Right ventricle myocardium superior (tissue), 1 donor: ENCODE results near the gene BIRC3. TPM values are rescaled to one million over a fixed set of nuclear protein-coding genes. Genes with fewer than 3 reads are reported as not detected.
"Not testable (repeated sequence)": the region's sequence is repeated elsewhere in the genome, so short reads cannot be mapped to it uniquely, and the experiment has no call there.

Source experiments
- ATAC-seq: fragments of 200-7000 bp; cut with Tn5 transposase; one replicate; pipeline ENCODE4 v1.9.1; 2020; ENCODE audit warnings: mild to moderate bottlenecking; ENCODE audit not compliant: poor library complexity
- DNase-seq: peaks from one replicate; pipeline ENCODE4 v3.0.0-alpha.2; 2020
- intact Hi-C: fragments of 100-400 bp; cut with DNase I; formaldehyde crosslinking; loops from one replicate; pipeline ENCODE4 v1.11.2; 2022
- total RNA-seq: library from RNA; stranded (reverse); fragmentation: NEBNext Ultra II Directional; extraction: Animal tissue kit (Norgen Biotek cat#: 25700); gene quantifications from one replicate; pipeline ENCODE4 v1.2.1, GENCODE V29; 2021
- donor health status: DM: no; HTN: yes; CAD: no; lungs with severe emphysema.

BIRC3 gene
- total RNA-seq, 1 donor from 2014 or later: 10.5 TPM

DNA sequence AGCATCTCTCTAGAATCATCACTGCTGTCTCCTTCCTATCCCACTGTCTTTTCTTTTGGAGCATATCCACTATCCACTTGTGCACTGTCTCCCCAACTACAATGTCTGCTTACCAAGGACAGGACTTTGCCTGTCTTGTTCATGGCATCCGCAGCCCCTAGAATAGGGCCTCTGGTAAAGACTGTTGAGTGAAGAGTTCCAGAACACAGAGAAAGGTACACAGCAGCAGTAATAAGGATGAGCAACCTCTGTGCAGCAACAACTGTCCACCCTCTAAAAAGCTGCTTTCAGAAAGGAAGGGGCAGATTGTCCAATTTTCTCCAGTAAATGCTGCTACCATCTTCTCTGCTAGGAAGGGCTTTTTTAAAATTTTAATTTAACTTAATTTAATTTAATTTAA is 25.5 kb upstream of the BIRC3 start:
- ATAC-seq: no peak
- intact Hi-C loops: no loop called here
- DNase-seq: no peak

DNA sequence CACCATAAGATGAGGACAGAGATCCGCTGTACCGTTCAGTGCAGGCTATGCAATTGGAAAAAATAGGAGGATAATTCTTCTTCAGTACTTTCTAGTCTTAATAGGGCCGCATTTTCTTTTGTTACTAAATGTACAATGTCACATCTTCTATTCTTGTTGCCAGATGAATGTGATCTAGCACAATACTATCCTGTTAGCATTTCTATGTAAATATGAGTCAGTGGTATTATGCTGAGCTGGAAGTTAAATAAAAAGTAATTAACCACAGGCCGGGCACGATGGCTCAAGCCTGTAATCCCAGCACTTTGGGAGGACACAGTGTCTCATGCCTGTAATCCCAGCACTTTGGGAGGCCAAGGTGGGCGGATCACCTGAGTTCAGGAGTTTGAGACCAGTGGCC is 24.4 kb upstream of the BIRC3 start:
- intact Hi-C loops: no loop called here
- no peak for ATAC-seq

DNA sequence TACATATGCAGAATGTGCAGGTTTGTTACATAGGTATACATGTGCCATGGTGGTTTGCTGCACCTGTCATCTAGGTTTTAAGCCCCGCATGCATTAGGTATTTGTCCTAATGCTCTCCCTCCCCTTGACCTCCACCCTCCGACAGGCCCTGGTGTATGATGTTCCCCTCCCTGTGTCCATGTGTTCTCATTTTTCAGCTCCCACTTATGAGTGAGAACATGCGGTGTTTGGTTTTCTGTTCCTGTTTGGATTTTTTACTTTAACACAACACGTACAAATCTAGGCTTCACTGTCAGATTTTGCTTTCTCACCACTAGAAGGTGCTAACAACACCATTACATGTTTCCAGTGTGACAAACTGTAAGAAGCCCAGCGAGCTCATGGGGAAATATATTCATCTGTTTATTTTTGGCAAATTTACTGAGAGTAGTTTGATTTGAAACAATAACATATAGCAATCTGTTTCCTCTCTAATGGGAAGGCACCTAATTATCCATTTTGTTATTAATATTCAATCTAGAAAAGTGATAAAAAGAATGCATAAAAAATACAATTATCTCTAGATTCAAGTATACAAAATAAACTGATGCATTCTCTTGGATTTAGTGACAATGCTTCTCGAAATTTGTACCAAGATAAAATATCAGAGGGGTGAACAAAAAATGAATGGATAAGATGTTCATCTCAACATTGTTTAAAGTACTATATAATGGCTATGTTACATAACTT is 23.2 kb upstream of the BIRC3 start:
- intact Hi-C loops: no loop called here
- peak; percentile 81 for ATAC-seq

More for the DNA sequence above, 24.4 kb upstream of the BIRC3 start:
- no peak for DNase-seq

DNA sequence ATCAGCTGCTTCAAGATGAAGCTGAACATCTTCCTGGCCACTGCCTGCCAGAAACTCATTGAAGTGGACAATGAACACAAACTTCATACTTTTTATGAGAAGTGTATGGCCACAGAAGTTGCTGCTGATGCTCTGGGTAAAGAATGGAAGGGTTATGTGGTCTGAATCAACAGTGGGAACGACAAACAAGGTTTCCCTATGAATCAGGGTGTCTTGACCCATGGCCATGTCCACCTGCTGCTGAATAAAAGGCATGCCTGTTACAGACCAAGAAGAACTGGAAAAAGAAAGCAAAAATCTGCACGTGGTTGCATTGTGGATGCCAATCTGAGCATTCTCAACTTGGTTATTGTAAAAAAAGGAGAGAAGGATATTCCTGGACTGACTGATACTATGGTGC is 22.2 kb upstream of the BIRC3 start:
- no peak for DNase-seq
- intact Hi-C loops: no loop called here
- ATAC-seq: no peak

More for the DNA sequence above, 23.2 kb upstream of the BIRC3 start:
- no peak for DNase-seq

DNA sequence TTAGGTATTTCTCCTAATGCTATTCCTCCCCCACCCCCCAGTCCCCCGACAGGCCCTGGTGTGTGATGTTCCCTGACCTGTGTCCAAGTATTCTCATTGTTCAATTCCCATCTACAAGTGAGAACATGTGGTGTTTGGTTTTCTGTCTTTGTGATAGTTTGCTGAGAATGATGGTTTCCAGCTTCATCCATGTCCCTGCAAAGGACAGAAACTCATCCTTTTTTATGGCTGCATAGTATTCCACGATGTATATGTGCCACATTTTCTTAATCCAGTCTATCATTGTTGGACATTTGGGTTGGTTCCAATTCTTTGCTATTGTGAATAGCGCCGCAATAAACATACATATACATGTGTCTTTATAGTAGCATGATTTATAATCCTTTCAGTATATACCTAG is 20.5 kb upstream of the BIRC3 start:
- ATAC-seq, DNase-seq, intact Hi-C loops: not testable (repeated sequence)

DNA sequence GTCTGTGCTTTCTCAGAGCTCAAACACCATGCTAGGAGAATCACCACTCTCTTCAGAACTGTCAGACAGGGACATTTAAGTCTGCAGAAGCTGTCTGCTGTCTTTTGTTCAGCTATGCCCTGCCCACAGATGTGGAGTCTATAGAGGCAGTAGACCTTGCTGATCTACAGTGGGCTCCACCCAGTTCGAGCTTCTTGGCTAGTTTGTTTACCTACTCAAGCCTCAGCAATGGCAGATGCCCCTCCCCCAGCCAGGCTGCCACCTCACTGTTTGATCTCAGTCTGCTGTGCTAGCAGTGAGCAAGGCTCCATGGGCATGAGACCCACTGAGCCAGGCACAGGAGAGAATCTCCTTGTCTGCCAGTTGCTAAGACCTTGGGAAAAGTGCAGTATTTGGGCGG is 16.4 kb upstream of the BIRC3 start:
- DNase-seq, ATAC-seq, intact Hi-C loops: not testable (repeated sequence)

DNA sequence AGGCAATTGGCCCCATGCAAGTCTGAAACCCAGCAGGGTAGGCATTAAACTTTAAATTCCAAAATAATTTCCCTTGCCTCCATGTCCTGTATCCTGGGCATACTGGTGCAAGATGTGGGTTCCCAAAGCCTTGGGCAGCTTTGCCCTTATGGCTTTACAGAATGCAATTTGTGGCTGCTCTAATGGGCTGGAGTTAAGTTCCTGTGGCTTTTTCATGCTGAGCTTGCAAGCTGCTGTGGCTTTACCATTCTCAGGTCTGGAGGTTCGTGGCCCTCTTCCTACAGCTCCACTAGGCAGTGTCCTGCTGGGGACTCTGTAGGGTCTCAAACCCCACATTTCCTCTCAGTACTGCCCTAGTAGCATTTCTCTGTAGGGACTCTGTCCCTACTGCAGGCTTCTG is 15.0 kb upstream of the BIRC3 start:
- DNase-seq (no peak), ATAC-seq (no peak)
- intact Hi-C loops: no loop called here

DNA sequence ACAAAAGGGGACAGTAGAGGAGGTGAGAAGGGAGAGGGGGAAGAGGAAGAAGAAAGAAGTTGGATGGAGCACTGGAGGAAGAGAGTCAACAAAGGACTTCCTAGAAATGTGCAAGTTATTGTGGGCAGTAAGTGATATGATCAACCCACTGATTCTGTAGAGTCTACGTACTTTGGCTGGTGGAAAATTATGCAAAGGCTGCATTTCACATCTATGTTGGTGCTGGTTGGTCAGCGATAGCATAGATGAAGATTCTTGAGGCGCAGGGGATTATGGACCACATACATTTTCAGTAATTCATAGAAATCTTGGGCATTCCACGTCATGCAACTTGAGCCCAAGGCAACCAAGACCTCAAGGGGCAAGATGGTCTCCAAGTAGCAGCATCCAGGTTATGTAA is 12.6 kb upstream of the BIRC3 start:
- ATAC-seq: no peak

DNA sequence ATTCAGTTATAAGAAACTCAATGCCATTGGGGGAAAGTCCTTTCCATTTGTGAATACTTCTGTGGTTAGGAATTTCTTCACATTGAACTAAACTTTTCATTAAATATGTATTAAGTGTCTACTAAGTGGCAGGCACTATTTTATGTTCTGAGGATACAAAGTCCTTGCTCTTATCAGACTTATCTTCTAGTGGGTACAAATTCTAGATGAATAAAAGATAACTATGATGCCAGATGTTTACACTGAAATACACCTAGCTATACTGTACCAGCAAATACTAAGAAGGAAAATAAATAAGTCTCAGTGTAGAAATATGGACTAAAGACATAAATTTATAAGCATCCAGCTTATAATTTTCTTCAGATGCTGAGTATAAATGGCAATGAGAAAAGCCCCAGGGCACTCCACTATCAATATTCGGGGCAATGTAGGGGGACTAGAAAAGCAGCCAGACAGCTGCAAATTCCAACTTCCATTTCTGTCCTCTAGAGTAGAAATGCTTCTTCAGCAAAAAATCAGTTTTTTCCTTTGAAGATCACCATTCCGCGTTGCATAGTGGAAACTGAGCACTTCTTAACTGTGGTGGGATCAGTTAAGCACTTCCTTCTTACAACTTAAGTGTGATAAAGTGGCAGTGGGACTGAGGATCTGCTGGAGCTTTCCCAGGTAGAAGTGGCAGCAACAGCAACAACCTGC is 11.8 kb upstream of the BIRC3 start:
- no peak for DNase-seq
- intact Hi-C loops: no loop called here
- no peak for ATAC-seq

More for the DNA sequence above, 12.6 kb upstream of the BIRC3 start:
- intact Hi-C loops: no loop called here
- no peak for DNase-seq

DNA sequence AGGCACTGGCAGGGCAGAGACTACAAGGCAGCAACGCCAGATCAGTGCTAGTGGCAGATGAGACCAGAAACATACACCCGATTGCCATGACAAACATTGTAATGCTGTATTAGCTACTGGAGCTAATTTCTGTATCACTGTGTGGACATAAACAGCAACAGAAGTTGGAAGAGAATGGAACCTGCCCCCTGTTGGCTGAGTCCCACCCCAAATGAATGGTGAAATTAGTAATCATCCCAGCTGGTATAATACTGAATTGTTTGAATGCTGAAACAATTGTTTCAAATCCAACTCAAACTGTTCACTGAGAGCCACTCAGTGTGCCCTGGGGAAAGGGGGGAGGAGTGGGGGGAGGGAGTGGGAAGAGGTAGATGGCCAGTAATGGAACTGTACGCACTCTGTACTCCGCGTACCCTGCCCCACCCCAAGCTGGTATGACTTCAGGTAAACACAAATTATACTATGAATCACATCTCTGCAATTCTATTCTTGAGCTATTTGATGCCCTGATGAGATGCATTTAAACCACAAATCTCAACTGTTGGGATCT is 11.2 kb upstream of the BIRC3 start:
- peak; percentile 27 for ATAC-seq
- DNase-seq: no peak
- intact Hi-C loops: no loop called here

DNA sequence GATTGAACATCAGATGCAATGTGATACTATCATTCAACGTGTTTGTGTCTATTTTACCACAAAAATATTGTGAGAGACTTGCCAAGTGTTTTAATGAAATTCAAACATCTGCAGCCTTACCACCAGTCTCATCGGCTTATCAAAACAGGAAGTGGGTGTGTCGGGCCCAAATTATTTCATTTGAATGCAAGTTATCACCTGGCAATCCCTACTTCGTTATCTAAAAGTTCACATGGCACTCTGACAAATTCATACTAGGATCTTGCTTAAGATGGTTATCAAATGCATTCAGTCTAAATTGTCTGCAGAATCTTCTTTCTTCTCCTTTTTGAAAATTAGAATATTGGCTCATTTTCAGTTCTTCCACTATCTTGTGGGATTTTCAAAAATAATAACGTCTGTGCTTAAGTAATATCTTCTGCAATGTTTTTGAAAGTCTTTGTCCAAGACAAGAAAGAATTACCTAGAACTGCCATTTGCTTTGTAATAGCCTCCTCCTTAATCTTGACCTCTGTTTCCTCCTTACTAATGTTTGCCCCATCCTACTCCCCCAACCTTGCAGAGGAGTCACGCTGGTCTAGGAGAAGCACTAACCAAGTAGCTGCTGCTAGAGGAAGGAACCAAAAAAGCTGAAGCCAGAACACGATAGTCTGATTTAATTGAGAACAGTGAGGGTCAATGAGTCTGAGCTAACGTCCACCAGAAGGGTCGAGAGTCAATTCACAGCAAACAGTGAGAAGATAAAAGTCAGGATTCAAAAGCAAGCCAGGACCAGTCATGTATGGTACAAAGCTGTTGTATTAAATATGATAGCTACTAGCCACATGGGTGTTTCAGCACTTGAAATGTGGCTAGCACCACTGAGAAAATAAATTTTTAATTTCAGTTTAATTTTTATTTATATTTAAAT is 10.2 kb upstream of the BIRC3 start:
- no peak for ATAC-seq
- intact Hi-C loops: no loop called here
- no peak for DNase-seq

DNA sequence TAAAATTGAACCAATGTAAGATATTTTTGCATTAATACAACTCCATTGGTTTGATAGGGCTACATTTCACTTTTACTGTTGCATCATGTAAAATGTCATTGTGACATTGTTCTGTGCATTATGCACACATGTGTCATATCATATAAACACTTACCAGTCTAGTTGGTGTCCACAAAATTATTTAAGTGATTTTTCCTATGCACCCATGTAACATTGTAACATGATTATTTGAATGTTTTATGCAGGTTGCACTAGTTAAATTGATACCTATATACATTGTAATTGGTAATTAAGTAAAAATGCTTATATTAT is 9.6 kb upstream of the BIRC3 start:
- intact Hi-C loops: no loop called here
- DNase-seq: no peak
- ATAC-seq: no peak

DNA sequence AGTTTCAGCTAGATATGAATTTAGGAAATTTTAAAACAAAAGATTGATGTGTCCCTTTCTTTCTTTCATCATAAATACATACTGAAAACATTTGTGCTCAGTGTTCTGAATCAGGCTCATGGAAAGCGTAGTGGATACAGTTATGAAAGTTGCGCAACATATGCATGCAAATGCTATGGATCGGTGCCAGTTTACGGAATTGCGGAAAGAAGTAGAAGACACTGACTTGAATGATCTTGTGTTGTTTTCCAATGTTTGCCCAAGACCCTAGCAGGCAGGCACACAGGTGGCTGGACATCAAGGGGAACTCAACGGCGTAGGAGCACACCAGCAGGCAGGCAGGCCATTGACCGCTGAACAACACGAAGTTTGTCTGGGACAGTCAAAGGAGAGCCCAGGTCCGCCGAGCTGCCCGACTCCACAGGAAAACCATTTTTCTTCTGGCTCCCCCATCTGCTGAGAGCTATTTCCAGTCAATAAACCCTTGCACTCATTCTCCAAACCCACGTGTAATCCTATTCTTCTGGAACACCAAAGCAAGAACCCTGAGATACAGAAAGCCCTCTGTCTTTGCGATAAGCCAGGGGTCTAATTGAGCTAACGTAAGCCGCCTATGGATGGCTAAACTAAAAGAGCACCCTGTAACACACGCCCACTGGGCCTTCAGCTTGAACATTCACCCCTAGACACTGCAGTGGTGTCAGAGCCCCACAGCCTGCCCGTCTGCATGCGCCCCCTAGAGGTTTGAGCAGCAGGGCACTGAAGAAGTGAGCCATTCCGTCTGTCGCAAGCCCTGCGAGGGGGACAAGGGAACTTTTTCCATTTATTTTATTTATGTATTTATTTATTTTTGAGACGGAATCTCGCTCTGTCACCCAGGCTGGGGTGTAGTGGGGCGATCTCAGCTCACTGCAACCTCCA is 7.4 kb upstream of the BIRC3 start:
- DNase-seq: no peak
- intact Hi-C loops: no loop called here
- no peak for ATAC-seq

DNA sequence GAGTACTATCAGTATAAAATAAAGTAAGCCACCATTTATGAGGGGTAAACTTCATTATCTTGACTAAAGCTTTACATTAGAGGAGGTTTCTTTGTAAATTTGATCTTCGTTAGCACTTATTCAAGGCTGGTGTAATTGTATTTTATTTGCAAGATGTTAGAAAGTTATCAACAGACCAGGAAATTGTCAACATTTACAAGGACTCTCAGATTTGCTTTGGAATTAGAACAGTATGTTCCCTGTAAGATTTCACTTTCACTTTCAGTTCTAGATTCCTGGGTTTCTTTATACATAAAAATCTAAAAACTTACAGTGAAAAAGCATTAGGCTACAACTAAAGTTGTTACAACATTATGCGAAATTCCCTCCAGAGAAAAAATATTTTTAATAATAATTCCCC is 4.6 kb upstream of the BIRC3 start:
- DNase-seq (no peak), ATAC-seq (no peak)
- intact Hi-C loops: no loop called here

DNA sequence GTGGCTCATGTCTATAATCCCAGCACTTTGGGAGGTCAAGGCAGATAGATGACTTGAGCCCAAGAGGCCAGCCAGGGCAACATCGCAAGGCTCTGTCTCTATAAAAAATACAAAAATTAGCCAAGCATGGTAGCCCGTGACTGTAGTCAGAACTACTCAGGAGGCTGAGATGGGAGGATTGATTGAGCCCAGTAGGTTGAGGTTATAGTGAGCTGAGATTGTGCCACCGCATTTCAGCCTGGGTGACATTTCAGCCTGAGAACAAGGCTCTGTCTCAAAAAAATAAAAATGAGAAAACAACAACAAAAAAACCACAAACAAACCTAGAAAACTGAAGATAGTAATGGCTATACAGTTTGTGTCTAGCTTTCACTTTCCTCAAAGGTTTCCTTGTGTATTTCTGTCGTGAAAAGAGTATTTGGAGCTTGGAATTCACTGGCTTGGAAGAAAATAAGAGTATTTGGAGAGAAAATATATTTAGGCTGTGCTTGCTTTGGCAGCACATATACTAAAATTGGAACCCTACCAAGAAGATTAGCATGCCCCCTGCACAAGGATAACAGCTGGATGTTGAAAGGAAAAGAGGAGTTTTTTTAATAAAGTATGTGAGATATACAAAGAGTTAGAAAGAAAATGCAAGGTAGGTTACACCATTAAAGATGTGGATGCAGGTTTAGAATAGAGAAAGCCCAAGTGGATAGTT is 3.9 kb upstream of the BIRC3 start:
- intact Hi-C loops: no loop called here
- ATAC-seq (no peak), DNase-seq (no peak)

DNA sequence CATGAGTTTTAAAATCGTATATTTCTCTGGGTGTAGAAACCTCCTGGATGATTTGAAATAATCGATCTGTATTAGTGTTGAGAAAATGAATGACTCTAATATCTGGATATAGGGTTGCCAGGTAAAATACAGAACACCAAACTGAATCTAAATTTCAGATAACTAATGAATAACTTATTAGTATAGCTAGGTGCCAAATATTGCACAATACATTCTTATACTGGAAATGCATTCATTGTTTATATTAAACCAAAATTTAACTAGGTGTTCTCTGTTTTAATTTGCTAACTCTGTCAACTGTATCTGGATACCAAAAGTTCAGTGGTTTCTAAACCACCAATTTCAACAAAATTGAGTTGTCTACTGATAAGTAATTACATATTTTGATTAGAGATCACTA is 2.5 kb upstream of the BIRC3 start:
- ATAC-seq (no peak), DNase-seq (no peak)
- intact Hi-C loops: no loop called here

DNA sequence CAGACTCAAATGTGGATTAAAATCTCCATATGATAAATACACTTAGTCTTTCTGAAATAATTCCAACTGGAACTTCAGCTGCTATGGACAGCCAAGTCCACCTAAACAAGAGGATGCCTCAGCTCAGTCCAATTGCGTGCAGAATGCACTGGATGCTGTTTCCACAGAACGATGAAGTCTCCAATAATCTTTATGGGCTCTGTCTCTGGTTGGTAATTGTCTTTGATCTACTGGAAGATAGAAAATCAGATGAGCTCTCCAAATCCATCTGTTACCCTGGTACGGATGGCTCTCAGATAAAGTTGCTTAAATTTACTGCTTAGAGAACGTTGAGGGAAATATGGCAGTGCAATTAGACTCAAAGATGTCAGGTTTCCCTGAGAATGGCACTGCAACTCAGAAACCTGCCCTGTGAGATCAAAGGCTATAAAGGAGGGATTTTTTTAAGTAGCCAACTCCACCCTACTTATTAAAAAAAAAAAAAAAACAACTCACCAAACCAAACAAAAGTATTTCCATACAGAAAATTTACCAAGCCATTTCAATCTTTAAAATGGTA is 859 bp upstream of the BIRC3 start:
- DNase-seq (no peak), ATAC-seq (no peak)
- intact Hi-C loops: no loop called here

DNA sequence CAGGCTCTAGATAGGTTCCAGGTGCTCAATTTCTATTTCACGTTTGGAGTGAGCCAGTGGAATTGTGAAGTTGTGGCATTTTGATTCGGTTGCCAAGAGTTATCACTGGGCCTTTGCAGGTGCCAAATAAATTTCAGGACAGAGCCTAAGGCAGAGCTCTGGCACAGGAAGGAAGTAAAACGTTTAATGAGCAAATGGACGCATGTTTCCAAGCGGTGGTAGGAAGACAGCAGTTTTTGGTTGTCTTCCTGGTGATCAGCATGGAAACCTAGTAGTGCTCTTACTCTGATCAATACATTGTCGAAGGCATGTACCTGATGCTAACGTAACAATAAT is 452 bp downstream of the BIRC3 start:
- intact Hi-C loops: no loop called here
- DNase-seq: no peak
- ATAC-seq: peak; percentile 58
